CD8-positive, alpha-beta memory T cell (primary cell): ENCODE data around the gene C3orf85. TPM values are rescaled to one million over a fixed set of nuclear protein-coding genes. Genes with fewer than 3 reads are reported as not detected.

Source experiments
- CTCF ChIA-PET: fragments of 350-600 bp; sonication (Branson Sonifier 250); formaldehyde crosslinking; loops from one replicate; lab custom pipeline; 2021; ENCODE audit warnings: antibody characterized with exemption; lab: Charles Lee
- POLR2A ChIA-PET: fragments of 350-600 bp; sonication (Branson Sonifier 250); formaldehyde crosslinking; loops from one replicate; lab custom pipeline; 2021; ENCODE audit warnings: antibody characterized with exemption; lab: Charles Lee
- DNase-seq, 5 donors: peaks; one replicate each; pipeline versions ENCODE4 v3.0.0 to v3.0.0-alpha.2; 2020 to 2022; ENCODE audit warnings: mixed read lengths in 1 of 5
- H3K27ac ChIP-seq: one replicate; pipeline ENCODE4 v1.7.0; 2013; ENCODE audit warnings: low read depth, mild to moderate bottlenecking, low read length, moderate library complexity
- H3K27me3 ChIP-seq: 2 replicates; pipeline ENCODE4 v1.7.0; 2013; ENCODE audit warnings: low read length, mild to moderate bottlenecking; ENCODE audit not compliant: insufficient read depth, poor library complexity, severe bottlenecking
- H3K36me3 ChIP-seq: 2 replicates; pipeline ENCODE4 v1.7.0; 2013; ENCODE audit warnings: mild to moderate bottlenecking, low read length, moderate library complexity; ENCODE audit not compliant: insufficient read depth
- H3K4me1 ChIP-seq: 2 replicates; pipeline ENCODE4 v1.7.0; 2013; ENCODE audit warnings: mild to moderate bottlenecking, low read length, moderate library complexity; ENCODE audit not compliant: insufficient read depth
- H3K4me3 ChIP-seq: 2 replicates; pipeline ENCODE4 v1.7.0; 2013; ENCODE audit warnings: mild to moderate bottlenecking, low read length
- H3K9me3 ChIP-seq: 2 replicates; pipeline ENCODE4 v1.7.0; 2013; ENCODE audit warnings: mild to moderate bottlenecking, low read length
- H3K27ac Mint-ChIP-seq, 8 donors: one replicate each; pipeline ENCODE4 v1.8.0; 2020 to 2021; ENCODE audit warnings: mixed read lengths in 8 of 8, mild to moderate bottlenecking in 6 of 8, inconsistent platforms in 3 of 8, moderate library complexity in 3 of 8
- H3K27me3 Mint-ChIP-seq, 2 donors: one replicate each; pipeline ENCODE4 v1.8.0; 2020 to 2021; ENCODE audit warnings: mixed read lengths in 2 of 2, mild to moderate bottlenecking in 1 of 2, moderate library complexity in 1 of 2
- H3K36me3 Mint-ChIP-seq, 3 donors: one replicate each; pipeline ENCODE4 v1.8.0; 2020 to 2021; ENCODE audit warnings: mixed read lengths in 3 of 3, inconsistent platforms in 1 of 3, mild to moderate bottlenecking in 1 of 3
- H3K4me1 Mint-ChIP-seq, 3 donors: one replicate each; pipeline ENCODE4 v1.8.0; 2020 to 2021; ENCODE audit warnings: mixed read lengths in 3 of 3, inconsistent platforms in 1 of 3, mild to moderate bottlenecking in 1 of 3
- H3K4me3 Mint-ChIP-seq, 7 donors: one replicate each; pipeline ENCODE4 v1.8.0; 2020 to 2021; ENCODE audit warnings: mixed read lengths in 7 of 7, mild to moderate bottlenecking in 6 of 7, moderate library complexity in 4 of 7, inconsistent platforms in 2 of 7
- H3K9me3 Mint-ChIP-seq, 5 donors: one replicate each; pipeline ENCODE4 v1.8.0; 2020 to 2022; ENCODE audit warnings: mixed read lengths in 5 of 5, mild to moderate bottlenecking in 3 of 5, moderate library complexity in 2 of 5, inconsistent platforms in 1 of 5
- polyA plus RNA-seq: library from polyadenylated mRNA; unstranded; fragments of 300-500 nt; fragmentation: Illumina TruSeq; gene quantifications from one replicate; pipeline ENCODE4 v1.2.3, GENCODE V29; 2021
- total RNA-seq, 2 experiments: library from RNA; stranded (reverse); gene quantifications; one replicate each; pipeline ENCODE4 v1.2.3, GENCODE V29; 2021

The C3orf85 gene
- total and polyA plus RNA-seq, 3 experiments from 2014 or later: not detected

- no peaks in the 10 kb centered on the region for H3K4me1 Mint-ChIP-seq
- Histone ChIP-seq H3K27ac (no peak overlapping the region), H3K36me3 (no peaks in the 10 kb centered on the region), H3K27me3 (no peaks in the 10 kb centered on the region), H3K9me3 (no peaks in the 10 kb centered on the region), H3K4me1 (no peaks in the 10 kb centered on the region), H3K4me3 (no peak overlapping the region)
- peaks cover 2 to 7% of the 10 kb centered on the region in 2 donors for H3K27me3 Mint-ChIP-seq
- H3K9me3 Mint-ChIP-seq: peaks cover 0 to 2% (median 0%) of the 10 kb centered on the region in 5 donors
- no peak overlapping the region for H3K27ac Mint-ChIP-seq
- ChIA-PET CTCF (no interaction called here), POLR2A (no interaction called here)
- no peaks in the 10 kb centered on the region for H3K36me3 Mint-ChIP-seq
- no peak overlapping the region for H3K4me3 Mint-ChIP-seq
- DNase-seq: no peak
These were observed 42.2 kb downstream of the C3orf85 start for GRCh38 chr3:109178708-109179107.

- Histone ChIP-seq H3K9me3 (no peaks in the 10 kb centered on the region), H3K27ac (no peak overlapping the region), H3K4me3 (no peak overlapping the region), H3K27me3 (no peaks in the 10 kb centered on the region), H3K4me1 (no peaks in the 10 kb centered on the region), H3K36me3 (no peaks in the 10 kb centered on the region)
- ChIA-PET CTCF (no interaction called here), POLR2A (no interaction called here)
- no peaks in the 10 kb centered on the region for H3K4me1 Mint-ChIP-seq
- no peak overlapping the region for H3K27ac Mint-ChIP-seq
- no peaks in the 10 kb centered on the region for H3K9me3 Mint-ChIP-seq
- H3K27me3 Mint-ChIP-seq: peaks cover 4% of the 10 kb centered on the region in 2 donors
- H3K4me3 Mint-ChIP-seq: no peak overlapping the region
- DNase-seq: no peak
- H3K36me3 Mint-ChIP-seq: peaks cover 0 to 2% (median 0%) of the 10 kb centered on the region in 3 donors
These were observed 48.2 kb downstream of the C3orf85 start for GRCh38 chr3:109184726-109185125.

- no peaks in the 10 kb centered on the region for H3K4me1 Mint-ChIP-seq
- H3K4me3 Mint-ChIP-seq: no peak overlapping the region
- no peak for DNase-seq
- Histone ChIP-seq H3K9me3 (no peaks in the 10 kb centered on the region), H3K4me3 (no peak overlapping the region), H3K27ac (no peak overlapping the region), H3K27me3 (no peaks in the 10 kb centered on the region), H3K36me3 (no peaks in the 10 kb centered on the region), H3K4me1 (no peaks in the 10 kb centered on the region)
- H3K27me3 Mint-ChIP-seq: peaks cover 3 to 5% of the 10 kb centered on the region in 2 donors
- H3K9me3 Mint-ChIP-seq: no peaks in the 10 kb centered on the region
- H3K36me3 Mint-ChIP-seq: peaks cover 0 to 2% (median 0%) of the 10 kb centered on the region in 3 donors
- ChIA-PET POLR2A (no interaction called here), CTCF (no interaction called here)
- H3K27ac Mint-ChIP-seq: peak overlapping the region in 1 of 8 donors; percentile 15
These were observed 50.9 kb downstream of the C3orf85 start for GRCh38 chr3:109187390-109187789.

- Histone ChIP-seq H3K4me3 (no peak overlapping the region), H3K4me1 (no peaks in the 10 kb centered on the region), H3K27me3 (no peaks in the 10 kb centered on the region), H3K9me3 (no peaks in the 10 kb centered on the region), H3K27ac (no peak overlapping the region), H3K36me3 (no peaks in the 10 kb centered on the region)
- POLR2A ChIA-PET: no interaction called here
- Mint-ChIP-seq H3K4me1 (no peaks in the 10 kb centered on the region), H3K4me3 (no peak overlapping the region), H3K27me3 (peaks cover 0 to 5% of the 10 kb centered on the region in 2 donors), H3K9me3 (no peaks in the 10 kb centered on the region), H3K36me3 (peaks cover 0 to 2% (median 0%) of the 10 kb centered on the region in 3 donors), H3K27ac (no peak overlapping the region)
- CTCF ChIA-PET: no interaction called here
- DNase-seq: no peak
These were observed 52.2 kb downstream of the C3orf85 start for GRCh38 chr3:109188741-109189140.

DNA sequence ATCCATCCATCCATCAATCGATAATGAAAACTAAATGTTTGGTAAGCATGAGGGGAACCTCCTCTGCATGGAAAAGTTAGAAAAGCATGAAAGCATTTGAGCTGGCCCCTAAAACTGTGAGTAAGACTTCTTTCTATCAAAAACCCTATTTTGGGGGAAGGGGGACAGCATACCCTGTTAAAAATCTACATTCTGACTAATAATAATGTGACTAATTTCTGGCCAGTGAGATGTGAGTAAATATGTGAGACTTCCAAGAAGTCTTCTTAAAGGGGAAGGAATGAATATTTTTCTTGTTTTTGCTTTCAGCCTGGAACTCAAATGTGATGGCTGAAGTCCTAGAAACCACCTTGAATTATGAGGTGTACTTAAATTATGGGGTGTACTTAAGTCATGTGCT, 54.9 kb downstream of the C3orf85 start:
- H3K4me1 Mint-ChIP-seq: no peaks in the 10 kb centered on the region
- Histone ChIP-seq H3K9me3 (no peaks in the 10 kb centered on the region), H3K4me3 (no peak overlapping the region), H3K27ac (no peak overlapping the region), H3K4me1 (no peaks in the 10 kb centered on the region), H3K36me3 (no peaks in the 10 kb centered on the region), H3K27me3 (no peaks in the 10 kb centered on the region)
- no peak overlapping the region for H3K27ac Mint-ChIP-seq
- no peaks in the 10 kb centered on the region for H3K9me3 Mint-ChIP-seq
- POLR2A ChIA-PET: no interaction called here
- no peak overlapping the region for H3K4me3 Mint-ChIP-seq
- CTCF ChIA-PET: no interaction called here
- DNase-seq: no peak
- H3K36me3 Mint-ChIP-seq: no peaks in the 10 kb centered on the region
- peaks cover 0 to 5% of the 10 kb centered on the region in 2 donors for H3K27me3 Mint-ChIP-seq

DNA sequence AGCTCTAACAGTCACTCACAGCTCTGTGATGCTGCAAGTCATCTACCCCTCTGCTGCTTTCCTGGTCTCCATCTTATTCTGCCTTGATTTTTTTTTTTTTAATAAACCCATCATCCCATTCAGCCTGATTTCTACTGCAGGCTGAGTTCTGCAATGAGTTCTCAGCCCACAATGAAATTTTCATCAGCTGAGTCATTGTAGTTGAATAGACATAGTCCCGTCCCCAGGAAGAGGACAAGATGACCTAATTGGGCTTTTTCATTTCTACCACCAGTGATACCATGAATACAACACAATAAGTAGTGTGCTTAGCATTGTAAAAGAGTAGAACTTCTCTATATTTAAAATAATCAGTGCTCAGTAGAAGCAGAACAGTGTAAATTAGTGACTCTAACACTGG, 59.3 kb downstream of the C3orf85 start:
- H3K4me3 Mint-ChIP-seq: no peak overlapping the region
- no peak for DNase-seq
- Histone ChIP-seq H3K9me3 (no peaks in the 10 kb centered on the region), H3K4me1 (no peaks in the 10 kb centered on the region), H3K27ac (no peak overlapping the region), H3K36me3 (no peaks in the 10 kb centered on the region), H3K27me3 (no peaks in the 10 kb centered on the region), H3K4me3 (no peak overlapping the region)
- ChIA-PET CTCF (no interaction called here), POLR2A (no interaction called here)
- peaks cover 0 to 6% (median 3%) of the 10 kb centered on the region in 5 donors for H3K9me3 Mint-ChIP-seq
- H3K27me3 Mint-ChIP-seq: no peaks in the 10 kb centered on the region
- H3K36me3 Mint-ChIP-seq: no peaks in the 10 kb centered on the region
- no peaks in the 10 kb centered on the region for H3K4me1 Mint-ChIP-seq
- no peak overlapping the region for H3K27ac Mint-ChIP-seq

Other genes with a start within 250 kb of the C3orf85 start
- gene GUCA1C, start 182.8 kb upstream of the C3orf85 start, total RNA-seq: not detected
- not detected for gene GUCA1C, start 182.8 kb upstream of the C3orf85 start, polyA plus RNA-seq
- gene MORC1, start 18.6 kb upstream of the C3orf85 start, total RNA-seq: not detected
- not detected for gene MORC1, start 18.6 kb upstream of the C3orf85 start, polyA plus RNA-seq
- gene DPPA2, start 179.8 kb downstream of the C3orf85 start, total RNA-seq: not detected
- gene DPPA2, start 179.8 kb downstream of the C3orf85 start, polyA plus RNA-seq: not detected
- gene DPPA4, start 200.8 kb downstream of the C3orf85 start, total RNA-seq: under 1 TPM in 1 of 2 experiments, not detected in 1; 0.16 TPM
- not detected for gene DPPA4, start 200.8 kb downstream of the C3orf85 start, polyA plus RNA-seq